Ecto neural progenitor cell (in vitro differentiated cells): Measurements from ENCODE around the gene RB1.
"Not testable (repeated sequence)": the region's sequence is repeated elsewhere in the genome, so short reads cannot be mapped to it uniquely, and the experiment has no call there.

Experiments
- DNase-seq: peaks from one replicate; pipeline ENCODE4 v3.0.0-alpha.2; 2018; ENCODE audit warnings: low spot score

The RB1 gene

GRCh38 chr13:48410199-48410598 is 106.6 kb downstream of the RB1 start:
- no peak for DNase-seq

GRCh38 chr13:48411147-48411794 is 107.7 kb downstream of the RB1 start:
- DNase-seq, result no peak

GRCh38 chr13:48411841-48412531 is 108.4 kb downstream of the RB1 start:
- DNase-seq, result no peak

GRCh38 chr13:48412881-48413351 is 109.4 kb downstream of the RB1 start, which contains the start of gene LPAR6:
TSS of gene LPAR6 (minus strand) at chr13:48413113. CDS start at chr13:48412423, 690 bp downstream.
- no peak for DNase-seq

- DNase-seq, result no peak
These were observed 111.0 kb downstream of the RB1 start for GRCh38 chr13:48414501-48414900.

GRCh38 chr13:48415516-48415915 is 112.0 kb downstream of the RB1 start:
- DNase-seq, result no peak

GRCh38 chr13:48422003-48422402 is 118.5 kb downstream of the RB1 start:
- not testable (repeated sequence) for DNase-seq

GRCh38 chr13:48424212-48424611 is 120.7 kb downstream of the RB1 start:
- no peak for DNase-seq

GRCh38 chr13:48426052-48426451 is 122.5 kb downstream of the RB1 start:
- DNase-seq, result no peak

GRCh38 chr13:48426755-48427298 is 123.3 kb downstream of the RB1 start:
- DNase-seq, result not testable (repeated sequence)

- no peak for DNase-seq
These were observed 125.5 kb downstream of the RB1 start for GRCh38 chr13:48429036-48429435.

- no peak for DNase-seq
These were observed 126.3 kb downstream of the RB1 start for GRCh38 chr13:48429886-48430285.

GRCh38 chr13:48431431-48431830 is 127.9 kb downstream of the RB1 start:
- DNase-seq, result no peak

- no peak for DNase-seq
These were observed 128.6 kb downstream of the RB1 start for GRCh38 chr13:48431987-48432615.

- DNase-seq, result no peak
These were observed 130.6 kb downstream of the RB1 start for GRCh38 chr13:48434200-48434599.

GRCh38 chr13:48436661-48437288 is 133.2 kb downstream of the RB1 start:
- no peak for DNase-seq

GRCh38 chr13:48437371-48437770 is 133.8 kb downstream of the RB1 start:
- no peak for DNase-seq

- DNase-seq, result no peak
These were observed 140.1 kb downstream of the RB1 start for GRCh38 chr13:48443442-48444208.

- DNase-seq, result no peak
These were observed 142.9 kb downstream of the RB1 start for GRCh38 chr13:48446464-48446863.

GRCh38 chr13:48448285-48448958 is 144.9 kb downstream of the RB1 start:
- DNase-seq, result no peak
